GM23338 (cell line): ENCODE results near the gene SETDB2. TPM values are rescaled to one million over a fixed set of nuclear protein-coding genes. Genes with fewer than 3 reads are reported as not detected.

ENCODE experiments used
- ATAC-seq: fragments of 200-7000 bp; cut with Tn5 transposase; 3 replicates; pipeline ENCODE4 v1.9.1; 2020
- DNase-seq: peaks from one replicate; pipeline ENCODE4 v3.0.0-alpha.2; 2015; ENCODE audit warnings: low spot score
- H2AFZ ChIP-seq: fragments of 200-600 bp; sonication (generic); 2 replicates; pipeline ENCODE4 v1.8.0; 2016; ENCODE audit warnings: antibody characterized with exemption, mild to moderate bottlenecking, moderate library complexity
- H3F3A ChIP-seq: fragments of 200-600 bp; sonication (generic); replicated peaks from 2 replicates; pipeline ENCODE4 v1.8.0; 2017; ENCODE audit warnings: antibody characterized with exemption, mixed run types, low read depth
- H3K27ac ChIP-seq: fragments of 200-600 bp; sonication (generic); 2 replicates; pipeline ENCODE4 v1.6.1; 2016; ENCODE audit warnings: low read depth
- H3K27me3 ChIP-seq: fragments of 200-600 bp; sonication (generic); 2 replicates; pipeline ENCODE4 v1.8.0; 2016; ENCODE audit warnings: mild to moderate bottlenecking, mixed run types, moderate library complexity; ENCODE audit not compliant: insufficient read depth
- H3K36me3 ChIP-seq: fragments of 200-600 bp; sonication (generic); 2 replicates; pipeline ENCODE4 v1.8.0; 2016; ENCODE audit warnings: mild to moderate bottlenecking; ENCODE audit not compliant: insufficient read depth
- H3K4me1 ChIP-seq: fragments of 200-600 bp; sonication (generic); 2 replicates; pipeline ENCODE4 v1.8.0; 2016; ENCODE audit warnings: mild to moderate bottlenecking, moderate library complexity; ENCODE audit not compliant: insufficient read depth
- H3K4me2 ChIP-seq: fragments of 200-600 bp; sonication (generic); 2 replicates; pipeline ENCODE4 v1.7.1; 2017; ENCODE audit warnings: mixed run types
- H3K4me3 ChIP-seq: fragments of 200-600 bp; sonication (generic); 2 replicates; pipeline ENCODE4 v1.6.1; 2016; ENCODE audit warnings: mixed run types
- H3K79me2 ChIP-seq: fragments of 200-600 bp; sonication (generic); replicated peaks from 2 replicates; pipeline ENCODE4 v1.8.0; 2017; ENCODE audit warnings: mild to moderate bottlenecking; ENCODE audit not compliant: insufficient read depth
- H3K9me2 ChIP-seq: fragments of 200-600 bp; sonication (generic); 2 replicates; pipeline ENCODE4 v1.8.0; 2017; ENCODE audit not compliant: insufficient read depth
- H4K20me1 ChIP-seq: fragments of 200-600 bp; sonication (generic); replicated peaks from 2 replicates; pipeline ENCODE4 v1.8.0; 2017; ENCODE audit warnings: mild to moderate bottlenecking; ENCODE audit not compliant: insufficient read depth
- H3K27ac Mint-ChIP-seq: 2 replicates; pipeline ENCODE4 v1.8.0; 2020; ENCODE audit warnings: inconsistent platforms, mild to moderate bottlenecking, moderate library complexity, mixed read lengths
- H3K27me3 Mint-ChIP-seq: 3 replicates; pipeline ENCODE4 v1.8.0; 2022; ENCODE audit warnings: low read depth, mild to moderate bottlenecking, moderate library complexity, mixed read lengths, inconsistent platforms; ENCODE audit not compliant: insufficient read depth, poor library complexity
- H3K36me3 Mint-ChIP-seq: 3 replicates; pipeline ENCODE4 v1.8.0; 2021; ENCODE audit warnings: low read depth, mild to moderate bottlenecking, inconsistent platforms, moderate library complexity, mixed read lengths
- H3K4me1 Mint-ChIP-seq: 3 replicates; pipeline ENCODE4 v1.8.0; 2020; ENCODE audit warnings: mild to moderate bottlenecking, inconsistent platforms, mixed read lengths
- H3K4me3 Mint-ChIP-seq: 3 replicates; pipeline ENCODE4 v1.8.0; 2021; ENCODE audit warnings: moderate library complexity, mild to moderate bottlenecking, inconsistent platforms, mixed read lengths
- H3K9me3 Mint-ChIP-seq: 3 replicates; pipeline ENCODE4 v1.8.0; 2020; ENCODE audit warnings: moderate library complexity, mild to moderate bottlenecking, inconsistent platforms, mixed read lengths
- CREB1 ChIP-seq: fragments of 250-450 bp; sonication (Bioruptor Pico); IDR thresholded peaks from 2 replicates; pipeline ENCODE4 v1.5.0; 2020; ENCODE audit warnings: low read depth, mild to moderate bottlenecking, moderate library complexity
- ETS1 ChIP-seq: IDR thresholded peaks from 2 replicates; pipeline ENCODE4 v1.6.1; 2016; ENCODE audit warnings: antibody characterized with exemption
- EZH2 ChIP-seq: fragments of 200-600 bp; sonication (generic); IDR thresholded peaks from one replicate; pipeline ENCODE4 v1.8.0; 2017; ENCODE audit warnings: antibody characterized with exemption, mild to moderate bottlenecking, low read depth; ENCODE audit not compliant: unreplicated experiment
- REST ChIP-seq: IDR thresholded peaks from one replicate; pipeline ENCODE4 v1.6.1; 2018; ENCODE audit warnings: antibody characterized with exemption; ENCODE audit not compliant: unreplicated experiment
- STAT1 ChIP-seq: IDR thresholded peaks from one replicate; pipeline ENCODE4 v1.6.1; 2016; ENCODE audit warnings: antibody characterized with exemption; ENCODE audit not compliant: unreplicated experiment
- ZNF331 ChIP-seq: fragments of 250-450 bp; sonication (Bioruptor Pico); IDR thresholded peaks from 2 replicates; pipeline ENCODE4 v1.5.0; 2020; ENCODE audit warnings: low read depth, mild to moderate bottlenecking, moderate library complexity
- ZNF462 ChIP-seq: fragments of 250-450 bp; sonication (Bioruptor Pico); IDR thresholded peaks from 2 replicates; pipeline ENCODE4 v1.5.0; 2020; ENCODE audit warnings: mild to moderate bottlenecking, moderate library complexity
- polyA plus RNA-seq: library from polyadenylated mRNA; unstranded; fragments of >200 nt; fragmentation: Nextera tagmentation; extraction: Ambion mirVana; gene quantifications from 2 replicates; pipeline ENCODE4 v1.2.1, GENCODE V29; 2016
- total RNA-seq: library from RNA; depleted of rRNA; stranded (reverse); fragments of >200 nt; shearing (Covaris generic); gene quantifications from 2 replicates; pipeline ENCODE4 v1.2.3, GENCODE V29; 2014

The SETDB2 gene
- total and polyA plus RNA-seq, 2 experiments from 2014 or later, result 4.6 to 5.8 TPM

- TF ChIP-seq ZNF462 (CRISPR knock-in tag) (no peak), STAT1 (no peak), EZH2 (no peak)
Observed at GRCh38 chr13:49459580-49459979, 15.5 kb downstream of the SETDB2 start (continued).

- H3K9me2 ChIP-seq, result no peaks in the 10 kb centered on the region
- peaks cover 21% of the 10 kb centered on the region; the same call in 1 of the 2 replicates for H3K36me3 ChIP-seq
- no peaks in the 10 kb centered on the region for H3K27me3 ChIP-seq
- no peaks in the 10 kb centered on the region for H3K27me3 Mint-ChIP-seq
- no peak overlapping the region for H2AFZ ChIP-seq
- H3K4me2 ChIP-seq, result no peak overlapping the region
- ATAC-seq, result no peak
- no peak for DNase-seq
- H3K4me1 ChIP-seq, result no peaks in the 10 kb centered on the region
- no peak overlapping the region for H3K4me3 ChIP-seq
- no peaks in the 10 kb centered on the region for H3K79me2 ChIP-seq
- no peak overlapping the region for H3K27ac ChIP-seq
- peaks cover 32% of the 10 kb centered on the region for H3K9me3 Mint-ChIP-seq
- peaks cover 46% of the 10 kb centered on the region for H3K36me3 Mint-ChIP-seq
- no peak overlapping the region for H3K4me3 Mint-ChIP-seq
- H3K4me1 Mint-ChIP-seq, result no peaks in the 10 kb centered on the region
- no peaks in the 10 kb centered on the region for H3F3A ChIP-seq
- H3K27ac Mint-ChIP-seq, result no peak overlapping the region
- no peaks in the 10 kb centered on the region for H4K20me1 ChIP-seq
- no peak for TF ChIP-seq ETS1
- no peak for TF ChIP-seq REST
- TF ChIP-seq ZNF331 (CRISPR knock-in tag), result no peak
- no peak for TF ChIP-seq CREB1 (CRISPR knock-in tag)
Observed at GRCh38 chr13:49464085-49464484, 20.0 kb downstream of the SETDB2 start.
